ENCODE measurements around the gene PHLPP1. TPM values are rescaled to one million over a fixed set of nuclear protein-coding genes. Genes with fewer than 3 reads are reported as not detected.

Gene PHLPP1
- total and polyA plus RNA-seq, 9 of the 15 experiments (the other 6 are each of a cell fraction or from before 2014, with no cell fraction given) = 0.56 to 9.0 (median 4.5) TPM

- no peaks in the 10 kb centered on the region for H3K9me1 ChIP-seq (ENCODE audit: control insufficient read depth, insufficient read depth, low read length)
- H3K27me3 ChIP-seq (ENCODE audit: control insufficient read depth in 2 of 2, insufficient read depth in 2 of 2, low read length in 2 of 2) = peaks cover 0 to 17% of the 10 kb centered on the region in 2 experiments; a peak in 3 of 5 replicates
- no peak for FAIRE-seq
- ATAC-seq = no peak
- H3K9me3 ChIP-seq (replicated peaks; ENCODE audit: control insufficient read depth, insufficient read depth, low read depth, low read length) = no peaks in the 10 kb centered on the region
- no peak for DNase-seq (ENCODE audit: extremely low read depth in 1 of 4, low spot score in 3 of 4)
- H3K36me3 ChIP-seq (ENCODE audit: control insufficient read depth, insufficient read depth, low read length) = no peaks in the 10 kb centered on the region
- no TSS peak for BruUV-seq (replicated peaks)
- POLR2A ChIA-PET = interaction anchor here (0.6 kb wide), 1 partner anchor 271 kb away, joined by 3 read pairs; no protein-coding TSS in a partner anchor
- H3K27ac ChIP-seq (ENCODE audit: extremely low read depth, low read depth, low read length) = no peak overlapping the region
- no peaks in the 10 kb centered on the region for H3K79me2 ChIP-seq (ENCODE audit: control insufficient read depth, insufficient read depth, low read length)
- WGBS (ENCODE audit: insufficient coverage, low coverage, missing lambda C conversion rate) = 0% methylated on average over 2 of the region's 2 CpGs
- intact Hi-C loops (cut with micrococcal nuclease) = loop anchor here (10.0 kb wide), 3 partner anchors 96 to 546 kb away; no protein-coding TSS in a partner anchor
- no peak overlapping the region for H3K4me3 ChIP-seq
- no peaks in the 10 kb centered on the region for H4K20me1 ChIP-seq (replicated peaks; ENCODE audit: control insufficient read depth, insufficient read depth, low read length)
- in situ Hi-C loops (cut with MboI) = no loop called here
- no peak overlapping the region for H3K9ac ChIP-seq (ENCODE audit: insufficient read depth in 1 of 2, low read depth in 2 of 2, low read length in 2 of 2)
- H3K4me1 ChIP-seq (replicated peaks in 1 of 2; ENCODE audit: control insufficient read depth in 2 of 2, insufficient read depth in 2 of 2, low read length in 2 of 2) = no peaks in the 10 kb centered on the region
- H3K4me2 ChIP-seq (ENCODE audit: insufficient read depth, low read length) = no peak overlapping the region
- CTCF ChIA-PET (ENCODE audit: low intra/inter-chr PET ratio) = no interaction called here
- no peak overlapping the region for H2AFZ ChIP-seq (ENCODE audit: low read depth, low read length)
- TF ChIP-seq NCOA2 (IDR thresholded peaks at IDR 0.05; ENCODE audit: partially characterized antibody in 2 of 2) (no peak), ILK (tag; IDR thresholded peaks at IDR 0.05; ENCODE audit: borderline replicate concordance, low read depth) (no peak), ZFP30 (CRISPR knock-in tag; IDR thresholded peaks at IDR 0.05; ENCODE audit: borderline replicate concordance) (no peak), ZNF12 (CRISPR knock-in tag; IDR thresholded peaks at IDR 0.05) (no peak), BMI1 (IDR thresholded peaks at IDR 0.05; ENCODE audit: low read length) (no peak), NFYB (IDR thresholded peaks at IDR 0.05; ENCODE audit: extremely low read depth, insufficient read length) (no peak), ZNF764 (CRISPR knock-in tag; IDR thresholded peaks at IDR 0.05; ENCODE audit: low read depth) (no peak), RREB1 (CRISPR knock-in tag; IDR thresholded peaks at IDR 0.05) (no peak), TFE3 (CRISPR knock-in tag; IDR thresholded peaks at IDR 0.05) (no peak), FOXJ2 (tag; IDR thresholded peaks at IDR 0.05) (no peak), GTF3C2 (IDR thresholded peaks at IDR 0.05; ENCODE audit: borderline replicate concordance, extremely low read depth, insufficient read length) (no peak), EP300 (IDR thresholded peaks at IDR 0.05; ENCODE audit: low read length) (no peak), SMARCA5 (IDR thresholded peaks at IDR 0.05) (no peak)
These were observed 313.0 kb downstream of the PHLPP1 start for GRCh38 chr18:63028380-63028779.
